ENCODE measurements around the gene ABHD1.
"Not testable (repeated sequence)": the region's sequence is repeated elsewhere in the genome, so short reads cannot be mapped to it uniquely, and the experiment has no call there.

The ABHD1 gene

DNA sequence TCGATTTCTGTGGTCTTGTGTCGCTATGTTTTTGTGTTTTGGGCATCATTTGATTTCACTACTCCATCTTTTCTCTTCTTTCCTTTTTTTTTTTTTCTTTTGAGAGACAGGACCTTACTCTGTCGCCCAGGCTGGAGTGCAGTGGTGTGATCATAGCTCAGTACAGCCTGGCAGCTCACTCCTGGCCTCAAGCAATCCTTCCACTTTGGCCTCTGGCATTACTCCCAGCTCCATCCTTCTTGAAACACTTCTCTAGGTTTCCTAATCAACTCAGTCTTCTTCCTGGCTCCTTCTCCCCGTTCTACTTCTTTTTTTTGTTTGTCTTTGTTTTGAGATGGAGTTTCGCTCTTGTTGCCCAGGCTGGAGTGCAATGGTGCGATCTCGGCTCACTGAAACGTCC lies 51.7 kb downstream of the ABHD1 start:
- no peak for DNase-seq

DNA sequence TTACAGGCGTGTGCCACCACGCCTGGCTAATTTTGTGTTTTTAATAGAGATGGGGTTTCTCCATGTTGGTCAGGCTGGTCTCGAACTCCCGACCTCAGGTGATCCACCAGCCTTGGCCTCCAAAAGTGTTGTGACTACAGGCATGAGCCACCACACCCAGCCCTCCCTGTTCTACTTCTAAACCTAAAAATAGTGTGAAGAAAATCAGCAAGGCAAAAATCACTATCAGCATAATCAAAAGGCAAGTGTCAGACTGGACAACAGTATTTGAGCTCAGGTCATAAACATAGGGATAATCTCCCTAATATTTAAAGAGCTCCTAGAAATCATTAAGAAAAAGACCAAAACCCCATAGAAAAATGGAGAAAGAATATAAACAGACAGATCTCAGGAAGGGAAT lies 52.2 kb downstream of the ABHD1 start:
- DNase-seq, result not testable (repeated sequence)

DNA sequence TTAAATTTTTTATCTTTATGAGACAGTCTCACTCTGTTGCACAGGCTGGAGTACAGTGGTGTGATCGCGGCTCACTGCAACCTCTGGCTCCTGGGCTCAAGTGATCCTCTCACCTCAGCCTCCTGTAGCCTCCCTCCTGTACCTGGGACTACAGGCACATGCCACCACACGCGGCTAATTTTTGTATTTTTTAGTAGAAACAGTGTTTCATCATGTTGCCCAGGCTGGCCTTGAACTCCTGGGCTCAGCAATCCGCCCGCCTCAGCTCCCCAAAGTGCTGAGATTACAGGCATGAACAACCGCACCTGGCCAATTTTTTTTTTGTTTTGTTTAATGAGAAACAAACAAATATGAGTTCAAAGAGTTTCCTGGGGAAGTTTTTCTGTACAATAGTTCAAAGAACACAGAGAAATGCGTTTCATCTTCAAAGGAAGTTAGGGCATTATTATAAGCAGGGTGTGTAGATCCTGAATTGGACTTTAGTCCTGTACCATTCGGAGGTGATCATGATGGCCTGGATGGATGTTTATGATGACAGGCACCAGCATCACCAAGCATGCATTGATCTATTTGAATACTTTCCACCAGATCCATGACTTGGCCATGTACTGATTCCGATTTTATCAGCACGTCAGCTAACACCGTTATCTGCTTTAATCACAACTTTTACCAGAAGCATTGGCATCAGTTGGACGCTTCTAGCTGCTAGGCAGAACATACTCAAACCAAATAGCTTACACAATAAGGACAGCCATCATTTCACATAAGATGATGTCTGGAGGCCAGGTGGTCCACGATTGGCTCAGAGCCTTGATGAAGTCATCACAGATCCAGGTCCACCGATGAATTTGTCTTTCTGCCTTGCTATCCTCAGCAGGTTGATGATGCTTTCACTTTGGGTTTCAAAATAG lies 54.1 kb downstream of the ABHD1 start:
- DNase-seq, result no peak

DNA sequence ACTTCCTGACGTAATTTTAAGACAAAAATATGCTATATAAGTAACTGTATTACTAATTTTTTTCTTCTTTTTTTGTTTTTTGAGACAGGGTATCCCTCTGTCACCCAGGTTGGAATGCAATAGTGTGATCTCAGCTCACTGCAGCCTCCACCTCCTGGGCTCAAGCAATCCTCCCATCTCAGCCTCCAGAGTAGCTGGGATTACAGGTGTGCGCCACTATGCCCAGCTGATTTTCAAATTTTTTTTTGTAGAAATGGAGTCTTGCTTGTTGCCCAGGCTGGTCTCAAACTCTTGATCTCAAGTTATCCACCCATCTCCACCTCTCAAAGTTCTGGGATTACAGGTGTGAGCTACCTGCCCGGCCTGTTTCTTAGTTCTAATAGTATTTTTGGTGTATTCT lies 54.9 kb downstream of the ABHD1 start:
- DNase-seq, result no peak

DNA sequence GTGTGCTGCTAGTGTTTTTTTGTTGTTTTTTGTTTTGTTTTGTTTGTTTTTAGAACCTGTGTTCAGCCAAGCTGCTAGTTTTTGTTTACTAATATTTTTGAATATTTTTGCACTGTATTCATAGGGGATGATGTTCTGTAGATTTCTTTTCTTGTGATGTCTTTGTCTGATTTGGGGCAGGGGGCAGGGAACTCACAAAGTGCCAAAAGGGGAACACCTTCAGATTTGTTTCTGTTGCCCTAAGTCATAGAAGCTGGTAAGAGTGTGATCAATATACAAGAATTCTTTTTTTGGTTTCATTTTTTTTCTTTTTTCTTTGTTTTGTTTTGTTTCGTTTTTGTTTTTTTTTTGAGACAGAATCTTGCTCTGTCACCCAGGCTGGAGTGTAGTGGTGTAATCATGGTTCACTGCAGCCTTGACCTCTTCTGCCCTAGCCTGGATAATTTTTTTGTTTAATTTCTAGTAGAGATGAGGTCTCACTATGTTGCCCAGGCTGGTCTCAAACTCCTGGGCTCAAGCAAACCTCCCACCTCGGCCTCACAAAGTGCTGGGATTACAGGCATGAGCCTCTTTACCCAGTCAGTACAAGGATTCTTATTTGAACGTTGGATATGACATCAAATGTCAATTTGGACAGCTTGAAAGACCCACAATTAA lies 55.9 kb downstream of the ABHD1 start:
- no peak for DNase-seq
